HepG2 (cell line): ENCODE results near the gene TMED6.

ENCODE experiments used
- CBX1 ChIP-seq: IDR thresholded peaks from one replicate; pipeline ENCODE4 v1.6.1; 2016; ENCODE audit warnings: antibody characterized with exemption, low read depth
- CEBPB ChIP-seq: IDR thresholded peaks from 2 replicates; pipeline ENCODE4 v1.6.1; 2011; ENCODE audit warnings: low read depth, low read length, improper control_type of control experiment, borderline replicate concordance
- DPF2 ChIP-seq: sonication (generic); formaldehyde crosslinking; IDR thresholded peaks from 2 replicates; pipeline ENCODE4 v1.4.0; 2020; ENCODE audit warnings: mild to moderate bottlenecking, low read depth, missing genetic modification reagents, borderline replicate concordance
- HNRNPL ChIP-seq: fragments of 200-400 bp; formaldehyde crosslinking; IDR thresholded peaks from 2 replicates; pipeline ENCODE4 v1.6.1; 2017; ENCODE audit warnings: mild to moderate bottlenecking, low read depth, low read length
- POLR2A ChIP-seq, 2 experiments: IDR thresholded peaks; 2 replicates each; pipeline ENCODE4 v1.6.1; 2011; ENCODE audit warnings: low read depth in 2 of 2, low read length in 2 of 2, mild to moderate bottlenecking in 1 of 2, moderate library complexity in 1 of 2; ENCODE audit not compliant: insufficient read depth in 1 of 2
- ZFAT ChIP-seq: sonication (generic); formaldehyde crosslinking; conservative IDR thresholded peaks from 2 replicates; pipeline ENCODE4 v1.8.1; 2023; ENCODE audit warnings: missing genetic modification reagents, inconsistent platforms
- ZNF510 ChIP-seq: sonication (generic); formaldehyde crosslinking; IDR thresholded peaks from 2 replicates; pipeline ENCODE4 v1.4.0; 2020; ENCODE audit warnings: low read depth, mild to moderate bottlenecking, missing genetic modification reagents
- TF ChIP-seq, protein P1 (sequence below), 2 experiments: sonication (generic) in 1 of 2; formaldehyde crosslinking in 1 of 2; IDR thresholded peaks; 2 replicates each; pipeline versions ENCODE4 v1.4.0 to v1.6.1; 2018 to 2020; ENCODE audit warnings: missing genetic modification reagents in 2 of 2, borderline replicate concordance in 1 of 2, low read depth in 1 of 2, mild to moderate bottlenecking in 1 of 2, missing biosample characterization in 1 of 2
- TF ChIP-seq, protein P2 (sequence below): sonication (generic); formaldehyde crosslinking; IDR thresholded peaks from 2 replicates; pipeline ENCODE4 v1.4.0; 2020; ENCODE audit warnings: mild to moderate bottlenecking, missing genetic modification reagents

DNA sequence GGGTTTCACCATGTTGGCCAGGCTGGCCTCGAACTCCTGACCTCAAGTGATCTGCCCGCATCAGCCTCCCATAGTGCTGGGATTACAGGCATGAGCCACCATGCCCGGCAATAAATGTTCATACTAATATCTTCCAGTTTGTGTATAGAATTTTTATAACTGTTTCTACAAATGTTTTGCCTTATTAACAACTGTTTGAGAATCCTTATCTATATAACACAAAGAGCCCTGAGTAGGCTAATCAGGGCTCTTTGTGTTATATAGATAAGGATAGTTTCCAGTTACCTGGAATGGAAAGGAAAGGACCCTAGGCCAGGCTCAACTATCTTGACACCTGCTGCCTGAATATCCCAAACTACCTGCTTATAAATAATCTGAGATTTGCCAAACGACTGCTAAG is 17.3 kb upstream of the TMED6 start:
- TF ChIP-seq, protein P1, sequence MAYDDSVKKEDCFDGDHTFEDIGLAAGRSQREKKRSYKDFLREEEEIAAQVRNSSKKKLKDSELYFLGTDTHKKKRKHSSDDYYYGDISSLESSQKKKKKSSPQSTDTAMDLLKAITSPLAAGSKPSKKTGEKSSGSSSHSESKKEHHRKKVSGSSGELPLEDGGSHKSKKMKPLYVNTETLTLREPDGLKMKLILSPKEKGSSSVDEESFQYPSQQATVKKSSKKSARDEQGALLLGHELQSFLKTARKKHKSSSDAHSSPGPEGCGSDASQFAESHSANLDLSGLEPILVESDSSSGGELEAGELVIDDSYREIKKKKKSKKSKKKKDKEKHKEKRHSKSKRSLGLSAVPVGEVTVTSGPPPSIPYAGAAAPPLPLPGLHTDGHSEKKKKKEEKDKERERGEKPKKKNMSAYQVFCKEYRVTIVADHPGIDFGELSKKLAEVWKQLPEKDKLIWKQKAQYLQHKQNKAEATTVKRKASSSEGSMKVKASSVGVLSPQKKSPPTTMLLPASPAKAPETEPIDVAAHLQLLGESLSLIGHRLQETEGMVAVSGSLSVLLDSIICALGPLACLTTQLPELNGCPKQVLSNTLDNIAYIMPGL (CRISPR knock-in tag; IDR thresholded peaks at IDR 0.05; ENCODE audit: borderline replicate concordance in 1 of 2, low read depth in 1 of 2): no peak
- no peak for TF ChIP-seq POLR2A (IDR thresholded peaks at IDR 0.05; ENCODE audit: insufficient read depth in 1 of 2, low read depth in 2 of 2, low read length in 2 of 2)
- TF ChIP-seq, protein P2, sequence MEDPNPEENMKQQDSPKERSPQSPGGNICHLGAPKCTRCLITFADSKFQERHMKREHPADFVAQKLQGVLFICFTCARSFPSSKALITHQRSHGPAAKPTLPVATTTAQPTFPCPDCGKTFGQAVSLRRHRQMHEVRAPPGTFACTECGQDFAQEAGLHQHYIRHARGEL (CRISPR knock-in tag): no peak
- no peak for TF ChIP-seq CBX1
- no peak for TF ChIP-seq CEBPB
- no peak for TF ChIP-seq ZNF510 (CRISPR knock-in tag)
- no peak for TF ChIP-seq ZFAT (CRISPR knock-in tag)
- TF ChIP-seq HNRNPL: no peak
- no peak for TF ChIP-seq DPF2 (CRISPR knock-in tag)
